ENCODE results near the gene NR1D1. TPM values are rescaled to one million over a fixed set of nuclear protein-coding genes. Genes with fewer than 3 reads are reported as not detected.

NR1D1 gene
- total and polyA plus RNA-seq, 2 of the 13 experiments (the other 11 are each of a cell fraction or from before 2014, with no cell fraction given) = 2.1 to 2.7 TPM

- peak in 1 of 2 experiments; percentile 67; a peak in 1 of 4 replicates for TF ChIP-seq HMGXB4 (CRISPR knock-in tag; IDR thresholded peaks at IDR 0.05; ENCODE audit: borderline replicate concordance in 1 of 2, low read depth in 1 of 2)
These were observed 14.0 kb downstream of the NR1D1 start (continued) for GRCh38 chr17:40086150-40087044.

GRCh38 chr17:40084477-40084876 lies 15.9 kb downstream of the NR1D1 start:
- intact Hi-C loops (cut with micrococcal nuclease; ENCODE audit: unreplicated experiment) = no loop called here
- CTCF ChIA-PET (ENCODE audit: low intra/inter-chr PET ratio, low total read pairs) = no interaction called here
- no peak for TF ChIP-seq ZHX2 (IDR thresholded peaks at IDR 0.05; ENCODE audit: low read depth)
- TF ChIP-seq ZHX2 (CRISPR knock-in tag; IDR thresholded peaks at IDR 0.05; ENCODE audit: borderline replicate concordance) = no peak
- TF ChIP-seq NKX3-1 (CRISPR knock-in tag; IDR thresholded peaks at IDR 0.05) = no peak
- no peak for TF ChIP-seq BRCA1 (CRISPR knock-in tag; IDR thresholded peaks at IDR 0.05)
- TF ChIP-seq CBX2 (IDR thresholded peaks at IDR 0.05; ENCODE audit: low read depth, low read length) = no peak
- TF ChIP-seq CBX2 (CRISPR knock-in tag; IDR thresholded peaks at IDR 0.05; ENCODE audit: low read depth) = no peak
- TF ChIP-seq ZFP62 (CRISPR knock-in tag; IDR thresholded peaks at IDR 0.05) = no peak
- TF ChIP-seq ATRX (CRISPR knock-in tag; IDR thresholded peaks at IDR 0.05; ENCODE audit: borderline replicate concordance) = no peak
- no peak for TF ChIP-seq PTBP1 (IDR thresholded peaks at IDR 0.05; ENCODE audit: low read depth, low read length, poor library complexity, severe bottlenecking)

More at GRCh38 chr17:40084477-40084876, 15.9 kb downstream of the NR1D1 start:
- Histone ChIP-seq H4K20me1 (ENCODE audit: insufficient read depth, low read length) (no peaks in the 10 kb centered on the region), H3K9ac (ENCODE audit: insufficient read depth, low read depth, low read length) (no peak overlapping the region), H3K4me1 (ENCODE audit: insufficient read depth, low read length) (0 out of 2 replicates have a peak, but pooled peaks cover 13% of the 10 kb centered on the region), H3K9me3 (ENCODE audit: low read length) (no peaks in the 10 kb centered on the region), H3K79me2 (ENCODE audit: insufficient read depth, low read length) (no peaks in the 10 kb centered on the region), H2AFZ (ENCODE audit: low read length) (no peak overlapping the region), H3K27me3 (ENCODE audit: control insufficient read depth in 1 of 2, insufficient read depth in 2 of 2, low read length in 2 of 2) (no peaks in the 10 kb centered on the region), H3K4me3 (replicated peaks in 1 of 3; ENCODE audit: insufficient read depth in 1 of 3, low read depth in 2 of 3, low read length in 3 of 3) (no peak overlapping the region), H3K27ac (ENCODE audit: extremely low read length, insufficient read depth, low read length) (no peak overlapping the region), H3K4me2 (ENCODE audit: low read depth, low read length) (no peak overlapping the region), H3K36me3 (replicated peaks in 1 of 2; ENCODE audit: control insufficient read depth in 1 of 2, insufficient read depth in 2 of 2, low read length in 2 of 2) (peaks cover 21 to 43% of the 10 kb centered on the region in 2 experiments)
- POLR2A ChIA-PET = no interaction called here
- in situ Hi-C loops (cut with HindIII; ENCODE audit: extremely low pct_ligation_motif_present, low pct_unique_long_range_greater_than_20kb) = no loop called here
- no peak for FAIRE-seq
- no peak for DNase-seq (ENCODE audit: low spot score)
- 95% methylated on average over 14 of the region's 14 CpGs for WGBS (ENCODE audit: low lambda C conversion rate)
- no peak for ATAC-seq
- no TSS peak for BruUV-seq (replicated peaks)
